Large intestine (tissue), 3 donors: ENCODE measurements around the gene ZNF581. TPM values are rescaled to one million over a fixed set of nuclear protein-coding genes. Genes with fewer than 3 reads are reported as not detected.

Source experiments
- DNase-seq, 2 donors: peaks; one replicate each; pipeline versions ENCODE4 v3.0.0 to v3.0.0-alpha.2; 2013
- H3K27ac ChIP-seq: one replicate; pipeline ENCODE4 v1.5.1; 2013; ENCODE audit warnings: low read length
- H3K27me3 ChIP-seq: 2 replicates; pipeline ENCODE4 v1.6.1; 2013; ENCODE audit warnings: low read length; ENCODE audit not compliant: control insufficient read depth, insufficient read depth
- H3K36me3 ChIP-seq: 2 replicates; pipeline ENCODE4 v1.6.1; 2013; ENCODE audit warnings: low read length; ENCODE audit not compliant: control insufficient read depth, insufficient read depth
- H3K4me1 ChIP-seq: one replicate; pipeline ENCODE4 v1.6.1; 2013; ENCODE audit warnings: low read length; ENCODE audit not compliant: control insufficient read depth, insufficient read depth
- H3K4me3 ChIP-seq: one replicate; pipeline ENCODE4 v1.5.1; 2013; ENCODE audit warnings: low read length
- H3K9me3 ChIP-seq: one replicate; pipeline ENCODE4 v1.6.1; 2013; ENCODE audit warnings: mild to moderate bottlenecking, low read depth, low read length, moderate library complexity; ENCODE audit not compliant: control insufficient read depth
- WGBS: methylation state at CpG from one replicate; pipeline ENCODE4 v1.1.5; 2013; ENCODE audit warnings: low lambda C conversion rate; ENCODE audit not compliant: insufficient coverage; 5-methylcytosine and 5-hydroxymethylcytosine counted together
- polyA plus RNA-seq: library from polyadenylated mRNA; unstranded; fragments of 120-200 nt; gene quantifications from one replicate; pipeline ENCODE4 v1.2.1, GENCODE V29; 2013

The ZNF581 gene
- polyA plus RNA-seq, 1 donor = 29.1 TPM

GRCh38 chr19:55617426-55617825 is 26.0 kb upstream of the ZNF581 start:
- Histone ChIP-seq H3K36me3 (peaks cover 34% of the 10 kb centered on the region), H3K27me3 (no peaks in the 10 kb centered on the region), H3K9me3 (peaks cover 7% of the 10 kb centered on the region), H3K27ac (no peak overlapping the region), H3K4me3 (no peak overlapping the region), H3K4me1 (no peaks in the 10 kb centered on the region)
- no CpG with 5 or more reads among the region's 8 CpGs for WGBS
- DNase-seq = no peak

- Histone ChIP-seq H3K4me1 (peaks cover 3% of the 10 kb centered on the region), H3K27ac (no peak overlapping the region), H3K9me3 (peaks cover 7% of the 10 kb centered on the region), H3K27me3 (no peaks in the 10 kb centered on the region), H3K4me3 (no peak overlapping the region), H3K36me3 (peaks cover 35% of the 10 kb centered on the region)
- no CpG with 5 or more reads among the region's 7 CpGs for WGBS
- DNase-seq = no peak
Measured at GRCh38 chr19:55618426-55618825, 25.0 kb upstream of the ZNF581 start.

GRCh38 chr19:55619286-55619685 is 24.2 kb upstream of the ZNF581 start:
- no CpG with 5 or more reads among the region's 3 CpGs for WGBS
- no peak for DNase-seq
- no peak overlapping the region for H3K27ac ChIP-seq
- no peak overlapping the region for H3K4me3 ChIP-seq
- H3K4me1 ChIP-seq = peaks cover 9% of the 10 kb centered on the region
- H3K9me3 ChIP-seq = peaks cover 7% of the 10 kb centered on the region
- H3K36me3 ChIP-seq = peaks cover 35% of the 10 kb centered on the region
- no peaks in the 10 kb centered on the region for H3K27me3 ChIP-seq

GRCh38 chr19:55620410-55621204 is 22.8 kb upstream of the ZNF581 start:
- Histone ChIP-seq H3K9me3 (peaks cover 3% of the 10 kb centered on the region), H3K27ac (no peak overlapping the region), H3K27me3 (no peaks in the 10 kb centered on the region), H3K36me3 (peaks cover 35% of the 10 kb centered on the region), H3K4me1 (peaks cover 14% of the 10 kb centered on the region), H3K4me3 (no peak overlapping the region)
- no CpG with 5 or more reads among the region's 12 CpGs for WGBS
- DNase-seq = peak in 1 of 2 donors; percentile 1

GRCh38 chr19:55621205-55621672 is 22.2 kb upstream of the ZNF581 start:
- peak in 1 of 2 donors; percentile 2 for DNase-seq
- no peak overlapping the region for H3K27ac ChIP-seq
- no peaks in the 10 kb centered on the region for H3K27me3 ChIP-seq
- H3K36me3 ChIP-seq = peaks cover 31% of the 10 kb centered on the region
- no peak overlapping the region for H3K4me3 ChIP-seq
- peaks cover 14% of the 10 kb centered on the region for H3K4me1 ChIP-seq
- no peaks in the 10 kb centered on the region for H3K9me3 ChIP-seq
- WGBS = no CpG with 5 or more reads among the region's 9 CpGs

GRCh38 chr19:55621673-55622231 is 21.7 kb upstream of the ZNF581 start:
- Histone ChIP-seq H3K27me3 (no peaks in the 10 kb centered on the region), H3K9me3 (no peaks in the 10 kb centered on the region), H3K4me3 (no peak overlapping the region), H3K27ac (no peak overlapping the region), H3K36me3 (peaks cover 27% of the 10 kb centered on the region), H3K4me1 (peaks cover 14% of the 10 kb centered on the region)
- no peak for DNase-seq
- 100% methylated on average over 4 of the region's 55 CpGs for WGBS

GRCh38 chr19:55622242-55622969 is 21.0 kb upstream of the ZNF581 start:
- peaks cover 14% of the 10 kb centered on the region for H3K4me1 ChIP-seq
- DNase-seq = no peak
- no peaks in the 10 kb centered on the region for H3K27me3 ChIP-seq
- WGBS = no CpG with 5 or more reads among the region's 40 CpGs
- no peaks in the 10 kb centered on the region for H3K9me3 ChIP-seq
- peaks cover 21% of the 10 kb centered on the region for H3K36me3 ChIP-seq
- no peak overlapping the region for H3K4me3 ChIP-seq
- H3K27ac ChIP-seq = no peak overlapping the region

- WGBS = no CpG with 5 or more reads among the region's 7 CpGs
- no peaks in the 10 kb centered on the region for H3K9me3 ChIP-seq
- no peak for DNase-seq
- H3K4me1 ChIP-seq = peaks cover 14% of the 10 kb centered on the region
- no peak overlapping the region for H3K27ac ChIP-seq
- H3K36me3 ChIP-seq = peaks cover 18% of the 10 kb centered on the region
- H3K27me3 ChIP-seq = no peaks in the 10 kb centered on the region
- no peak overlapping the region for H3K4me3 ChIP-seq
Measured at GRCh38 chr19:55623130-55623529, 20.3 kb upstream of the ZNF581 start.

GRCh38 chr19:55623561-55623960 is 19.9 kb upstream of the ZNF581 start:
- Histone ChIP-seq H3K4me1 (peaks cover 14% of the 10 kb centered on the region), H3K36me3 (peaks cover 18% of the 10 kb centered on the region), H3K27ac (peak overlapping the region; percentile 27), H3K9me3 (no peaks in the 10 kb centered on the region), H3K27me3 (no peaks in the 10 kb centered on the region), H3K4me3 (peak overlapping the region; percentile 33)
- DNase-seq = peak in 1 of 2 donors; percentile 2
- 67% methylated on average over 1 of the region's 7 CpGs for WGBS
